Smooth muscle cell (in vitro differentiated cells): ENCODE results near the gene BACH2. TPM values are rescaled to one million over a fixed set of nuclear protein-coding genes. Genes with fewer than 3 reads are reported as not detected.

Source experiments
- DNase-seq: peaks from one replicate; lab custom pipeline; 2025; ENCODE audit not compliant: unreplicated experiment; lab: John Stamatoyannopoulos, UW
- H2AFZ ChIP-seq: fragments of 200-600 bp; sonication (generic); 2 replicates; pipeline ENCODE4 v1.6.0; 2016; ENCODE audit warnings: antibody characterized with exemption, low read depth, mild to moderate bottlenecking
- H3F3A ChIP-seq: fragments of 200-600 bp; sonication (generic); 2 replicates; pipeline ENCODE4 v1.6.0; 2017; ENCODE audit warnings: antibody characterized with exemption, low read depth
- H3K27ac ChIP-seq: fragments of 200-600 bp; sonication (generic); 2 replicates; pipeline ENCODE4 v1.5.1; 2016; ENCODE audit warnings: low read depth, mild to moderate bottlenecking
- H3K27me3 ChIP-seq: fragments of 200-600 bp; sonication (generic); 2 replicates; pipeline ENCODE4 v1.6.1; 2016; ENCODE audit warnings: low read depth, mild to moderate bottlenecking
- H3K36me3 ChIP-seq: fragments of 200-600 bp; sonication (generic); 2 replicates; pipeline ENCODE4 v1.5.1; 2016; ENCODE audit warnings: low read depth
- H3K4me1 ChIP-seq: fragments of 200-600 bp; sonication (generic); 2 replicates; pipeline ENCODE4 v1.5.1; 2016; ENCODE audit warnings: low read depth
- H3K4me2 ChIP-seq: fragments of 200-600 bp; sonication (generic); 2 replicates; pipeline ENCODE4 v1.6.0; 2016; ENCODE audit warnings: mild to moderate bottlenecking
- H3K4me3 ChIP-seq: fragments of 200-600 bp; sonication (generic); 2 replicates; pipeline ENCODE4 v1.5.1; 2016; ENCODE audit warnings: mild to moderate bottlenecking
- H3K79me2 ChIP-seq: fragments of 200-600 bp; sonication (generic); 2 replicates; pipeline ENCODE4 v1.6.0; 2016; ENCODE audit warnings: low read depth, mild to moderate bottlenecking
- H3K9ac ChIP-seq: fragments of 200-600 bp; sonication (generic); 2 replicates; pipeline ENCODE4 v1.6.0; 2016; ENCODE audit warnings: low read depth
- H3K9me3 ChIP-seq: fragments of 200-600 bp; sonication (generic); replicated peaks from 2 replicates; pipeline ENCODE4 v1.5.1; 2016; ENCODE audit warnings: low read depth
- H4K20me1 ChIP-seq: fragments of 200-600 bp; sonication (generic); 2 replicates; pipeline ENCODE4 v1.6.0; 2016; ENCODE audit warnings: low read depth
- CTCF ChIP-seq: fragments of 200-600 bp; sonication (generic); IDR thresholded peaks from 2 replicates; pipeline ENCODE4 v1.5.1; 2017; ENCODE audit warnings: borderline replicate concordance, mild to moderate bottlenecking, antibody characterized with exemption; ENCODE audit not compliant: insufficient read depth, poor library complexity, severe bottlenecking
- WGBS: methylation state at CpG from one replicate; pipeline ENCODE4 v1.1.7; 2016; ENCODE audit warnings: low lambda C conversion rate; 5-methylcytosine and 5-hydroxymethylcytosine counted together
- polyA plus RNA-seq: library from polyadenylated mRNA; unstranded; fragments of >200 nt; fragmentation: Nextera tagmentation; extraction: Ambion mirVana; gene quantifications from 2 replicates; pipeline ENCODE4 v1.2.1, GENCODE V29; 2016
- total RNA-seq: library from RNA; depleted of rRNA; stranded (reverse); fragments of >200 nt; gene quantifications from 2 replicates; pipeline ENCODE4 v1.2.3, GENCODE V29; 2014

The BACH2 gene
- total and polyA plus RNA-seq, 2 experiments from 2014 or later = 3.0 to 4.5 TPM

- Histone ChIP-seq H3K9me3 (no peaks in the 10 kb centered on the region), H3K27me3 (no peaks in the 10 kb centered on the region), H3K36me3 (peaks cover 5% of the 10 kb centered on the region), H3K9ac (no peak overlapping the region), H3K27ac (no peak overlapping the region), H3K79me2 (peaks cover 3% of the 10 kb centered on the region), H3K4me1 (peaks cover 8% of the 10 kb centered on the region), H3K4me3 (no peak overlapping the region), H2AFZ (no peak overlapping the region), H4K20me1 (no peaks in the 10 kb centered on the region), H3F3A (no peaks in the 10 kb centered on the region), H3K4me2 (no peak overlapping the region)
- TF ChIP-seq CTCF = no peak
- DNase-seq = no peak
- WGBS = 94% methylated on average over 5 of the region's 5 CpGs
Measured at GRCh38 chr6:90272895-90273294, 23.7 kb downstream of the BACH2 start.

- no peak for TF ChIP-seq CTCF
- Histone ChIP-seq H3K36me3 (peaks cover 5% of the 10 kb centered on the region), H3K4me2 (no peak overlapping the region), H3K27ac (no peak overlapping the region), H2AFZ (no peak overlapping the region), H3K4me3 (no peak overlapping the region), H4K20me1 (no peaks in the 10 kb centered on the region), H3K4me1 (no peaks in the 10 kb centered on the region), H3K27me3 (no peaks in the 10 kb centered on the region), H3F3A (no peaks in the 10 kb centered on the region), H3K9me3 (no peaks in the 10 kb centered on the region), H3K79me2 (peaks cover 3% of the 10 kb centered on the region), H3K9ac (no peak overlapping the region)
- WGBS = 75% methylated on average over 7 of the region's 7 CpGs
- DNase-seq = no peak
Measured at GRCh38 chr6:90271831-90272230, 24.8 kb downstream of the BACH2 start.

GRCh38 chr6:90269334-90269733 is 27.3 kb downstream of the BACH2 start:
- no peaks in the 10 kb centered on the region for H3F3A ChIP-seq
- no peaks in the 10 kb centered on the region for H3K27me3 ChIP-seq
- H3K79me2 ChIP-seq = peaks cover 3% of the 10 kb centered on the region
- no peak overlapping the region for H3K4me3 ChIP-seq
- TF ChIP-seq CTCF = no peak
- no peaks in the 10 kb centered on the region for H3K9me3 ChIP-seq
- H3K4me2 ChIP-seq = no peak overlapping the region
- H3K36me3 ChIP-seq = peaks cover 5% of the 10 kb centered on the region
- H3K27ac ChIP-seq = no peak overlapping the region
- no peak overlapping the region for H2AFZ ChIP-seq
- no peaks in the 10 kb centered on the region for H4K20me1 ChIP-seq
- no peak overlapping the region for H3K9ac ChIP-seq
- no peaks in the 10 kb centered on the region for H3K4me1 ChIP-seq
- DNase-seq = no peak
- 94% methylated on average over 1 of the region's 1 CpG for WGBS

GRCh38 chr6:90268178-90268577 is 28.5 kb downstream of the BACH2 start:
- H3K27me3 ChIP-seq = no peaks in the 10 kb centered on the region
- no peak overlapping the region for H3K9ac ChIP-seq
- peaks cover 3% of the 10 kb centered on the region for H3F3A ChIP-seq
- no peaks in the 10 kb centered on the region for H3K9me3 ChIP-seq
- no peaks in the 10 kb centered on the region for H3K4me1 ChIP-seq
- peaks cover 5% of the 10 kb centered on the region for H3K36me3 ChIP-seq
- no peak for DNase-seq
- TF ChIP-seq CTCF = no peak
- 89% methylated on average over 3 of the region's 3 CpGs for WGBS
- H3K4me2 ChIP-seq = no peak overlapping the region
- H2AFZ ChIP-seq = no peak overlapping the region
- peaks cover 3% of the 10 kb centered on the region for H3K79me2 ChIP-seq
- H4K20me1 ChIP-seq = no peaks in the 10 kb centered on the region
- no peak overlapping the region for H3K4me3 ChIP-seq
- no peak overlapping the region for H3K27ac ChIP-seq
